Fibroblast of skin of right quadriceps (primary cell): ENCODE measurements around the gene SEMA3B.
"Not testable (repeated sequence)": the region's sequence is repeated elsewhere in the genome, so short reads cannot be mapped to it uniquely, and the experiment has no call there.

ENCODE experiments used
- DNase-seq: peaks from one replicate; pipeline ENCODE4 v3.0.0-alpha.2; 2013

Gene SEMA3B

GRCh38 chr3:50268703-50269451 is at the start of gene SEMA3B:
SEMA3B (plus strand) TSS chr3:50269147; CDS start chr3:50269241, 94 bp downstream.
- DNase-seq: no peak

- no peak for DNase-seq
Observed at GRCh38 chr3:50219285-50219684, 49.7 kb upstream of the SEMA3B start.

GRCh38 chr3:50220109-50220508 is 48.8 kb upstream of the SEMA3B start:
- DNase-seq: no peak

- no peak for DNase-seq
Observed at GRCh38 chr3:50221051-50221410, 47.9 kb upstream of the SEMA3B start.

- no peak for DNase-seq
Observed at GRCh38 chr3:50221411-50222168, 47.4 kb upstream of the SEMA3B start.

GRCh38 chr3:50222169-50222528 is 46.8 kb upstream of the SEMA3B start:
- no peak for DNase-seq

- no peak for DNase-seq
Observed at GRCh38 chr3:50224639-50225038, 44.3 kb upstream of the SEMA3B start.

- DNase-seq: no peak
Observed at GRCh38 chr3:50226888-50227389, 42.0 kb upstream of the SEMA3B start.

- peak; percentile 90 for DNase-seq
Observed at GRCh38 chr3:50227390-50228183, 41.4 kb upstream of the SEMA3B start.

- not testable (repeated sequence) for DNase-seq
Observed at GRCh38 chr3:50228184-50228763, 40.7 kb upstream of the SEMA3B start.

- DNase-seq: no peak
Observed at GRCh38 chr3:50229490-50229889, 39.5 kb upstream of the SEMA3B start.

GRCh38 chr3:50230104-50230793 is 38.7 kb upstream of the SEMA3B start:
- DNase-seq: no peak

- no peak for DNase-seq
Observed at GRCh38 chr3:50230794-50231125, 38.2 kb upstream of the SEMA3B start.

GRCh38 chr3:50231581-50231980 is 37.4 kb upstream of the SEMA3B start:
- DNase-seq: no peak

GRCh38 chr3:50232303-50232702 is 36.6 kb upstream of the SEMA3B start:
- DNase-seq: no peak

GRCh38 chr3:50233176-50233575 is 35.8 kb upstream of the SEMA3B start:
- no peak for DNase-seq

- peak; percentile 98 for DNase-seq
Observed at GRCh38 chr3:50235716-50236483, 33.0 kb upstream of the SEMA3B start, which contains the start of gene GNAI2. GNAI2 (plus strand) TSS chr3:50236204; CDS start chr3:50236336, 132 bp downstream.

- DNase-seq: no peak
Observed at GRCh38 chr3:50236484-50237132, 32.3 kb upstream of the SEMA3B start.

- DNase-seq: peak; percentile 37
Observed at GRCh38 chr3:50237133-50237651, 31.8 kb upstream of the SEMA3B start.

- peak; percentile 82 for DNase-seq
Observed at GRCh38 chr3:50237754-50238548, 31.0 kb upstream of the SEMA3B start.
